Caki2 (cell line): ENCODE data around the gene UNC13A. TPM values are rescaled to one million over a fixed set of nuclear protein-coding genes. Genes with fewer than 3 reads are reported as not detected.
"Not testable (repeated sequence)": the region's sequence is repeated elsewhere in the genome, so short reads cannot be mapped to it uniquely, and the experiment has no call there.

ENCODE experiments used
- DNase-seq: peaks from one replicate; pipeline ENCODE4 v3.0.0-alpha.2; 2015; ENCODE audit warnings: low read depth
- in situ Hi-C: cut with HindIII; loops from 2 replicates; pipeline ENCODE4 v1.10.0; 2016; ENCODE audit warnings: low sequenced_read_pairs, low pct_unique_long_range_greater_than_20kb, mixed read lengths
- total RNA-seq: library from RNA; depleted of rRNA; stranded (reverse); fragments of >200 nt; shearing (Covaris generic); gene quantifications from 2 replicates; pipeline ENCODE4 v1.2.3, GENCODE V29; 2014; ENCODE audit warnings: low replicate concordance

UNC13A gene
- total RNA-seq, 1 experiment from 2014 or later, result not detected

DNA sequence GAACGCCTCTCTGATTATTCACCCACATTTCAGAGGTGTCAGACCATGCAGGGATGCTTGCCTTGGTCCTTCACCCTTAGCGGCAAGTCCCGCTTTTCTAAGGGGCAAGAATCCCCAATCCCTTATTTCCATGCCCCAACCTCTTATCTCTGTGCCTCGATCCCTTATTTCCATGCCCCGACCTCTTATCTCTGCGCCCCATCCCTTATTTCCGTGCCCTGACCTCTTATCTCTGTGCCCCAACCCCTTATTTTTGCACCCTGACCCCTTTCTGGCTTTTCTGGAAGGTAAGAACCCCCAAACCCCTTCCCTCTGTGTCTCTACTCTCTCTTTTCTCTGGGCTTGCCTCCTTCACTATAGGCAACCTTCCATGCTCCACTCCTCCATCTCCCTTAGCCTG is 93.9 kb downstream of the UNC13A start:
- in situ Hi-C loops, DNase-seq: not testable (repeated sequence)

GRCh38 chr19:17590866-17591265 is 97.3 kb downstream of the UNC13A start:
- in situ Hi-C loops, result no loop called here
- DNase-seq, result no peak

- in situ Hi-C loops, result not testable (repeated sequence)
Observed at GRCh38 chr19:17585395-17585794, 102.8 kb downstream of the UNC13A start.

GRCh38 chr19:17584132-17584531 is 104.0 kb downstream of the UNC13A start:
- in situ Hi-C loops, result no loop called here
- no peak for DNase-seq

More at GRCh38 chr19:17585395-17585794, 102.8 kb downstream of the UNC13A start:
- not testable (repeated sequence) for DNase-seq

- no peak for DNase-seq
- in situ Hi-C loops, result no loop called here
Observed at GRCh38 chr19:17582613-17583012, 105.5 kb downstream of the UNC13A start.

GRCh38 chr19:17581211-17581874 is 106.8 kb downstream of the UNC13A start:
- in situ Hi-C loops, result no loop called here
- no peak for DNase-seq

DNA sequence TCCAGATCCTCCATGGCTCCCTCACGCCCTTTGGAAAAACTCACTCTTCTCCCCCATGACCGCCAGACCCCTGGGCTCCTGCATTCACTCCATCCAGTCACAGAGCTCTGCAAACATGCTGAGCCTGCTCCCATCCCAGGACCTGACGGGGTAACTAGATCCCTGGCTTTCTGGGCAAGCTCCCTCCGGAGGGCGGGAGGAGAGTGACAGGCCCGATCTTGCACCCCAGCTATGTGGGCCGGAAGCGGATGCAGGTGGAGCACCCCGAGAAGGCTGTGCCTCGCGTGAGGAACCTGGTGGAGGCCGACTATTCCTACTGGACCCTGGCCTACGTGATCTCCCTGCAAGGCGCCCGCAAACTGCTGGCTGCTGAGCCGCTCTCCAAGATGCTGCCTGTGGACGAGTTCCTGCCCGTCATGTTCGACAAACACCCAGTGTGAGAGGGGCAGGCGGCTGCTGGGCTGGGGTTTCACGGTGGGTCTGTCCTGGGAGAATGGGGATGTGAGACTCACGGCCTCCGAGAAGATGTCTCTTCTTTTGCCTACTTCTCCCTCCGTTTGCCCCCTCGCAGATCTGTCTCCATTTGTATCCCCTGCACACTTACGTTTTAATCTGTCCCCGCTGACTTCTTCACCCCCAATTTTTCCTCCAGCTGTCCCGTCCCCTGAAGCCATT is 107.5 kb downstream of the UNC13A start:
- no peak for DNase-seq
- in situ Hi-C loops, result no loop called here

- DNase-seq, result peak; percentile 99
- in situ Hi-C loops, result no loop called here
Observed at GRCh38 chr19:17579661-17580244, 108.4 kb downstream of the UNC13A start.

DNA sequence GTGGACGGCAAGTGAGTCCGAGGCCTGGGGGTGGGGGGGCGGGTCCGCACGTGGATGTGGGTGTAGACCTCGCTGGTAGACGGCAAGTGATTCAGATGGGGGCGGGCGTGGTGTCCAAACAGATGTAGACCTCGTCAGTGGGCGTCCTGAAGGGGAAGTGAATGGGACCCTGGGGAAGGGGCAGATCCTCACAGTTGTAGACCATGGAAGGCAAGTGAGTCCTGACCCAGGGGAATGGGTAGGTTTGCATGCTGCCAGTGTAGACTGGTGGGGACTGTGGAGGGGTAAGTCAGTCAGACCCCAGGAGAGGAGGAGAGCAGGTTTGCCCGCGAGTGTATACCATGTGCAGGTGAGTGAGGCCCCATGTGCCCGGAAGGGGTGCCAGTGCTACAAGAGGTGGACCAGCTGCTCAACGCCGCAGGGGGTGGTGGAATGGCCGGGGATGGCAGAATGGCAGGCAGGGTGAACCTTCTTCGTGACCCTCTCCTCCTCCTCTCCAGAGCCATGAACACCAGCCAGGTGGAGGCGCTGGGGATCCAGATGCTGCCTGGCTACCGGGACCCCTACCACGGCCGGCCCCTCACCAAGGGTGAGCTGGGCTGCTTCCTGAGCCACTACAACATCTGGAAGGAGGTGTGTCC is 110.6 kb downstream of the UNC13A start:
- in situ Hi-C loops, result no loop called here
- DNase-seq, result no peak

DNA sequence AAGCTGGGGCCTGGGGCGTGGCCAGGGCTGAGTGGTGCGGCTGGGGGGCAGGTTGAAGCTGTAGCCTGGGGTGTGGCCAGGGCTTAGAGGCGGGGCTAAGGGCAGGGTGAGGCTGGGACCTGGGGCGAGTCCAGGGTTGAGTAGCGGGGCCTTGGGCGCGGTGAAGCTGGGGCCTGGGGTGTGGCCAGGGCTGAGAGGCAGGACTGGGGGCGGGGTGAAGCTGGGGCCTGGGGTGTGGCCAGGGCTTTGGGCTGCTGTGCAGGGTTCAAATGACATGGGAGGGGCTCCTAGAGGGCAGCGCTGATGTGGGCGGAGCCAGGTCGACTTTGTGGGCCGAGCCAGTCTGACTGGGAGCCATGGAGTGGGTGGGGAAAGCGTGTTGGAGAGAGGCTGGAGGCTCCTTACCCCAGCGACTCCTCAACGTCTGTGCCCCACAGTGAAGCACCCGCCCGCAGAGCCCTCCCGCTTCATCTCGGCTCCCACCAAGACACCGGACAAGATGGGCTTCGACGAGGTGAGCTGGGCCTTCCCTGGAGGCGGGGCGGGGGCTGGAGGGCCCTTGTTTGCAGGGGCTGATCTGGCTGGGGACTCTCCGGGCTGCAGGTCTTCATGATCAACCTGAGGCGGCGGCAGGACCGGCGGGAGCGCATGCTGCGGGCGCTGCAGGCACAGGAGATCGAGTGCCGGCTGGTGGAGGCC is 111.2 kb downstream of the UNC13A start:
- in situ Hi-C loops, result no loop called here
- peak; percentile 94 for DNase-seq

DNA sequence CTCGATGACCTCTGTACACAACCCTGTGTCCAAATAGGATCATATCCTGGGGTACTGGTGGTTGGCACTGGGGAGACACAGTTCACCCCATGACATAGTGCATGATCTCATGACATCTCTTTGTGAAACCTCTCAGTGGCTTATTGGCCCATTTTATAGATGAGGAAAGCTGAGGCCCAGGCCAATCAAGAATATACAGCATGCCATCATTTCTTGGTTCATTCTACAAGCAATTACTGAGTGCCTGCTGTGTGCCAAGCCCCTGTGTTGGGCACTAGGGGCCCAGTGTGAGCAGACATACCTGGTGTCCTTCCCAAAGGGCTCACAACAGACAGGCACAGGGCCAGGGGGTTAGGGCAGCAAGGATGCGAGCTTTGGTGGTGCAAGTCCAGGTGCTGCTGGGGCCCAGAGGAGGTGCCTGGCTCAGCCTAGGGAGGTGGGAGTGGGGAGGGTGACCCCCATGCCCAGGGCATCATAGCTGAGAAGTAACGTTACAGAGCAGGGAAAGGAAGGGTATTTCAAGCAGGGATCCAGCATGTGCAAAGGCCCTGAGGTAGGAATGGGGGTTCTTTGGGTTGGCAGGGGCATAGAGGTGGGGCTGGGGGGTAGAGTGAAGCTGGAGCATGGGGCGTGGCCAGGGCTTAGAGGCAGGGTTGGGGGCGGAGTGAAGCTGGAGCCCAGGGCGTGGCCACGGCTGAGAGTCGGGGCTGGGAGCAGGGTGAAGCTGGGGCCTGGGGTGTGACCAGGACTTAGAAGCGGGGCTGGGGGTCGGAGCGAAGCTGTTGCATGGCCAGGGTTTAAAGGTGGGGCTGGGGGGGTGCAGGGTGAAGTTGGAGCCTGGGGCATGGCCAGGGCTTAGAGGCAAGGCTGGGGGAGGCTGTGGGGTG is 112.0 kb downstream of the UNC13A start:
- in situ Hi-C loops, result no loop called here
- DNase-seq, result no peak

- in situ Hi-C loops, result no loop called here
- DNase-seq, result no peak
Observed at GRCh38 chr19:17572638-17573037, 115.5 kb downstream of the UNC13A start.

DNA sequence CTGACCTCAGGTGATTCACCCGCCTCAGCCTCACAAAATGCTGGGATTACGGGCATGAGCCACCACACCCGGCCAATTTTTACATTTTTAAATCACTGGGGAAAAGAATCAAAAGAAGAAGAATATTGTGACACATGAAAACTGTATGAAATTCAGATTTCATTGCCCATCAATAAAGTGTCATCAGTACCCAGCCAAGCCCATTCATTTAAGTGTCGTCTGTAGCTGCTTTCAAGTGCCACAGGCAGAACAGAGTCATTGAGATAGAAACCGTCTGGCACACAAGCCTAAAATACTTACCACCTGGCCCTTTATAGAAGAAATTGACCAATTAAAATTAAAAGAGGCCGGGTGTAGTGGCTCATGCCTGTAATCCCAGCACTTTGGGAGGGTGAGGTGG is 117.4 kb downstream of the UNC13A start:
- no peak for DNase-seq
- in situ Hi-C loops, result no loop called here

GRCh38 chr19:17570291-17570690 is 117.9 kb downstream of the UNC13A start:
- in situ Hi-C loops, DNase-seq: not testable (repeated sequence)

- in situ Hi-C loops, result no loop called here
- DNase-seq, result no peak
Observed at GRCh38 chr19:17567940-17568339, 120.2 kb downstream of the UNC13A start.

- in situ Hi-C loops, result no loop called here
- peak; percentile 86 for DNase-seq
Observed at GRCh38 chr19:17565611-17566010, 122.5 kb downstream of the UNC13A start.

- DNase-seq, result no peak
- in situ Hi-C loops, result no loop called here
Observed at GRCh38 chr19:17564781-17565180, 123.4 kb downstream of the UNC13A start.

GRCh38 chr19:17562561-17562960 is 125.6 kb downstream of the UNC13A start:
- in situ Hi-C loops, result no loop called here
- DNase-seq, result no peak
